ENCODE data around the gene ARMC6.

GRCh38 chr19:19107654-19108053, 74.3 kb downstream of the ARMC6 start:
- TF ChIP-seq CTCF (IDR thresholded peaks at IDR 0.05) (no peak), POLR2A (IDR thresholded peaks at IDR 0.05) (no peak)

All from gastroesophageal sphincter (tissue), 3 donors.